Lung (tissue), 12 donors: ENCODE results near the gene CD19. TPM values are rescaled to one million over a fixed set of nuclear protein-coding genes. Genes with fewer than 3 reads are reported as not detected.

Experiments used
- ATAC-seq: fragments of 200-7000 bp; cut with Tn5 transposase; one replicate; pipeline ENCODE4 v1.9.1; 2020; ENCODE audit warnings: moderate number of reproducible peaks; ENCODE audit not compliant: insufficient read depth, low FRiP score
- DNase-seq, 3 donors: peaks; one replicate each; pipeline ENCODE4 v3.0.0-alpha.2; 2013 to 2017
- H3K27ac ChIP-seq, 2 donors: one replicate each; pipeline ENCODE4 v1.5.1; 2013; ENCODE audit warnings: mild to moderate bottlenecking in 2 of 2, moderate library complexity in 2 of 2, control low read depth in 1 of 2, inconsistent platforms in 1 of 2, low read depth in 1 of 2, low read length in 1 of 2
- H3K27me3 ChIP-seq, 3 donors: one replicate each; pipeline ENCODE4 v1.5.1; 2013; ENCODE audit warnings: low read length in 2 of 3; ENCODE audit not compliant: control insufficient read depth in 3 of 3, insufficient read depth in 3 of 3
- H3K36me3 ChIP-seq, 4 donors: one replicate each; pipeline ENCODE4 v1.5.1; 2013; ENCODE audit warnings: low read length in 4 of 4, mild to moderate bottlenecking in 1 of 4, moderate library complexity in 1 of 4; ENCODE audit not compliant: control insufficient read depth in 4 of 4, insufficient read depth in 4 of 4
- H3K4me1 ChIP-seq, 5 donors: one replicate each; pipeline ENCODE4 v1.5.1; 2013; ENCODE audit warnings: low read length in 5 of 5, mild to moderate bottlenecking in 2 of 5, moderate library complexity in 1 of 5; ENCODE audit not compliant: control insufficient read depth in 5 of 5, insufficient read depth in 5 of 5
- H3K4me3 ChIP-seq: one replicate; pipeline ENCODE4 v1.5.1; 2013; ENCODE audit warnings: mild to moderate bottlenecking, control low read depth, moderate library complexity
- H3K9ac ChIP-seq, 2 donors: one replicate each; pipeline ENCODE4 v1.5.1; 2013; ENCODE audit warnings: low read length in 2 of 2, control low read depth in 1 of 2; ENCODE audit not compliant: insufficient read depth in 1 of 2
- H3K9me3 ChIP-seq, 4 donors: one replicate each; pipeline ENCODE4 v1.5.1; 2013; ENCODE audit warnings: low read length in 3 of 4, mild to moderate bottlenecking in 1 of 4, moderate library complexity in 1 of 4; ENCODE audit not compliant: control insufficient read depth in 4 of 4, insufficient read depth in 3 of 4
- CTCF ChIP-seq: IDR thresholded peaks from 2 replicates; pipeline ENCODE4 v1.5.1; 2012; ENCODE audit warnings: mild to moderate bottlenecking; ENCODE audit errors: control extremely low read depth, extremely low read depth
- WGBS, 2 donors: extraction: QIAGEN DNeasy Blood & Tissue Kit; methylation state at CpG; one replicate each; pipeline ENCODE4 v1.1.7; 2013; 5-methylcytosine and 5-hydroxymethylcytosine counted together
- polyA plus RNA-seq, 2 donors: library from polyadenylated mRNA; stranded (reverse); fragments of 200-250 nt; gene quantifications; one replicate each; pipeline ENCODE4 v1.2.1, GENCODE V29; 2013
- total RNA-seq, 2 donors: library from RNA; depleted of rRNA in 1 of 2; stranded (reverse); fragments of >200 nt in 1 of 2; gene quantifications; one replicate each; pipeline ENCODE4 v1.2.1, GENCODE V29; 2014 to 2021
- donor health status: control.
- donor health status: control.
- donor health status: Bipolar disorder and iron deficiency.
- donor health status: healthy.
- donor health status: DM: yes; HTN: yes; CAD: no.

The CD19 gene
- total and polyA plus RNA-seq, 4 donors: 0.33 to 2.8 (median 1.2) TPM

- no peak overlapping the region for H3K9ac ChIP-seq
- no peak overlapping the region for H3K4me3 ChIP-seq
- H3K9me3 ChIP-seq: no peaks in the 10 kb centered on the region
- no peaks in the 10 kb centered on the region for H3K27me3 ChIP-seq
- WGBS, 2 donors: 91 to 94% methylated on average over 4 of the region's 4 CpGs
- no peaks in the 10 kb centered on the region for H3K4me1 ChIP-seq
- H3K36me3 ChIP-seq: no peaks in the 10 kb centered on the region
- no peak for ATAC-seq
- no peak for TF ChIP-seq CTCF
- H3K27ac ChIP-seq: no peak overlapping the region
- DNase-seq: no peak
Observed at GRCh38 chr16:28893291-28893690, 38.5 kb upstream of the CD19 start.

DNA sequence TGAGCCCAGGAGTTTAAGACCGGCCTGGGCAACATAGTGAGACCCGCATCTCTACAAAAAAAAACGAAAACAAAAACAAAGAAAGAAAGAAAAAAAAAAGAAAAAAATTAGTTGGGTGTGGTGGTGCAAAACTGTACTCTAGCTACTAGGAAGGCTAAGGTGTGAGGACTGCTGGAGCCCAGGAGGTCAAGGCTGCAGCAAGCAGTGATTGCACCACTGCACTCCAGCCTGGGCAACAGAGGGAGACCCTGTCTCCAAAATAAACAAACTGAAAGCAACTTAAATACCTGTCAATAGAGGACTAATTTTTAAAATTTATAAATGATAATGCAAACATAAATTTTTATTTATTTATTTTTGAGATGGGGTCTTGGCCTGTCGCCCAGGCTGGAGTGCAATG is 36.2 kb upstream of the CD19 start:
- Histone ChIP-seq H3K4me3 (no peak overlapping the region), H3K27ac (no peak overlapping the region), H3K4me1 (no peaks in the 10 kb centered on the region), H3K36me3 (peaks cover 0 to 2% (median 0%) of the 10 kb centered on the region in 4 donors), H3K9ac (no peak overlapping the region), H3K9me3 (no peaks in the 10 kb centered on the region), H3K27me3 (no peaks in the 10 kb centered on the region)
- DNase-seq (no peak), ATAC-seq (no peak)
- WGBS, 2 donors: 95 to 96% methylated on average over 4 of the region's 4 CpGs
- TF ChIP-seq CTCF: no peak

GRCh38 chr16:28897826-28898225 is 33.9 kb upstream of the CD19 start:
- no peak for TF ChIP-seq CTCF
- 89 to 94% methylated on average over 4 of the region's 4 CpGs for WGBS, 2 donors

GRCh38 chr16:28898266-28898665 is 33.5 kb upstream of the CD19 start:
- H3K27me3 ChIP-seq: no peaks in the 10 kb centered on the region
- no peak overlapping the region for H3K9ac ChIP-seq
- peaks cover 0 to 2% (median 0%) of the 10 kb centered on the region in 4 donors for H3K36me3 ChIP-seq
- 85 to 91% methylated on average over 15 of the region's 15 CpGs for WGBS, 2 donors
- no peak overlapping the region for H3K27ac ChIP-seq
- TF ChIP-seq CTCF: no peak
- no peaks in the 10 kb centered on the region for H3K9me3 ChIP-seq
- no peaks in the 10 kb centered on the region for H3K4me1 ChIP-seq
- no peak for ATAC-seq
- no peak overlapping the region for H3K4me3 ChIP-seq
- DNase-seq: no peak

More at GRCh38 chr16:28897826-28898225, 33.9 kb upstream of the CD19 start:
- Histone ChIP-seq H3K9ac (no peak overlapping the region), H3K27me3 (no peaks in the 10 kb centered on the region), H3K4me3 (no peak overlapping the region), H3K9me3 (no peaks in the 10 kb centered on the region), H3K36me3 (peaks cover 0 to 2% (median 0%) of the 10 kb centered on the region in 4 donors), H3K27ac (no peak overlapping the region), H3K4me1 (no peaks in the 10 kb centered on the region)
- no peak for ATAC-seq
- DNase-seq: no peak
